Fibroblast of lung (primary cell): ENCODE results near the gene ASZ1. TPM values are rescaled to one million over a fixed set of nuclear protein-coding genes. Genes with fewer than 3 reads are reported as not detected.

Experiments
- DNase-seq, 2 donors: peaks; one replicate each; pipeline versions ENCODE4 v3.0.0 to v3.0.0-alpha.2; 2010; ENCODE audit warnings: low read depth in 2 of 2
- H2AFZ ChIP-seq: 2 replicates; pipeline ENCODE4 v1.5.1; 2012; ENCODE audit warnings: low read length, control low read depth, inconsistent platforms
- H3K27ac ChIP-seq: 2 replicates; pipeline ENCODE4 v1.5.1; 2011; ENCODE audit warnings: low read length, control low read depth; ENCODE audit not compliant: insufficient read depth
- H3K27me3 ChIP-seq: 2 replicates; pipeline ENCODE4 v1.5.1; 2011; ENCODE audit warnings: mild to moderate bottlenecking, low read length; ENCODE audit not compliant: control insufficient read depth, insufficient read depth
- H3K36me3 ChIP-seq: 2 replicates; pipeline ENCODE4 v1.5.1; 2011; ENCODE audit warnings: low read length; ENCODE audit not compliant: control insufficient read depth, insufficient read depth
- H3K4me1 ChIP-seq: 2 replicates; pipeline ENCODE4 v1.5.1; 2011; ENCODE audit warnings: low read length; ENCODE audit not compliant: control insufficient read depth, insufficient read depth; ENCODE audit errors: extremely low read depth
- H3K4me2 ChIP-seq: 2 replicates; pipeline ENCODE4 v1.5.1; 2011; ENCODE audit warnings: low read length, control low read depth; ENCODE audit not compliant: insufficient read depth; ENCODE audit errors: extremely low read depth
- H3K4me3 ChIP-seq, 4 experiments: fragments of 200-600 bp in 1 of 4; sonication (generic) in 1 of 4; replicated peaks in 1 of 4; 2 replicates each; pipeline ENCODE4 v1.5.1; 2011 to 2016; ENCODE audit warnings: low read length in 4 of 4, low read depth in 3 of 4, mild to moderate bottlenecking in 3 of 4, control low read depth in 2 of 4, inconsistent platforms in 1 of 4, mixed read lengths in 1 of 4; ENCODE audit not compliant: insufficient read depth in 1 of 4; ENCODE audit errors: control extremely low read depth in 1 of 4
- H3K79me2 ChIP-seq: 2 replicates; pipeline ENCODE4 v1.5.1; 2012; ENCODE audit warnings: mild to moderate bottlenecking, low read length, inconsistent platforms; ENCODE audit not compliant: control insufficient read depth, insufficient read depth
- H3K9ac ChIP-seq: 2 replicates; pipeline ENCODE4 v1.5.1; 2011; ENCODE audit warnings: mild to moderate bottlenecking, low read length, control low read depth; ENCODE audit not compliant: insufficient read depth
- H3K9me3 ChIP-seq: 2 replicates; pipeline ENCODE4 v1.5.1; 2012; ENCODE audit warnings: low read depth, low read length; ENCODE audit not compliant: control insufficient read depth, insufficient read depth
- H4K20me1 ChIP-seq: 2 replicates; pipeline ENCODE4 v1.5.1; 2011; ENCODE audit warnings: low read length; ENCODE audit not compliant: control insufficient read depth, insufficient read depth; ENCODE audit errors: extremely low read depth
- CTCF ChIP-seq, 2 donors: IDR thresholded peaks in 1 of 2; conservative IDR thresholded peaks in 1 of 2; 1 replicate in 1 of 2; 2 replicates in 1 of 2; pipeline ENCODE4 v1.5.1; 2011 to 2012; ENCODE audit warnings: low read length in 2 of 2, control low read depth in 1 of 2, inconsistent platforms in 1 of 2, low read depth in 1 of 2, mild to moderate bottlenecking in 1 of 2
- EZH2 ChIP-seq: IDR thresholded peaks from 2 replicates; pipeline ENCODE4 v1.5.1; 2012; ENCODE audit warnings: low read length, control low read depth, mild to moderate bottlenecking; ENCODE audit errors: missing control alignments
- polyA plus RNA-seq, 2 donors: library from polyadenylated mRNA; depleted of rRNA in 1 of 2; stranded (reverse) in 1 of 2; unstranded in 1 of 2; fragments of >200 nt; gene quantifications; 2 replicates each; pipeline ENCODE4 v1.2.1, GENCODE V29; 2011 to 2012; ENCODE audit warnings: missing spikeins in 1 of 2
- total RNA-seq: library from RNA; depleted of rRNA; stranded (reverse); fragments of >200 nt; gene quantifications from 2 replicates; pipeline ENCODE4 v1.2.1, GENCODE V29; 2014

Gene ASZ1
- total and polyA plus RNA-seq, 2 donors (not counting 1 experiment from before 2014, with no cell fraction given) = 0.03 TPM; not detected in 1

- no peak overlapping the region for H2AFZ ChIP-seq
- no peak for DNase-seq
- H3K4me1 ChIP-seq = no peaks in the 10 kb centered on the region
- no peaks in the 10 kb centered on the region for H4K20me1 ChIP-seq
- no peaks in the 10 kb centered on the region for H3K27me3 ChIP-seq
- no peaks in the 10 kb centered on the region for H3K36me3 ChIP-seq
- no peak overlapping the region for H3K4me3 ChIP-seq
- H3K4me2 ChIP-seq = no peak overlapping the region
- H3K9me3 ChIP-seq = no peaks in the 10 kb centered on the region
- no peaks in the 10 kb centered on the region for H3K79me2 ChIP-seq
- TF ChIP-seq CTCF (conservative IDR thresholded peaks at IDR 0.05 in 1 of 2, IDR thresholded peaks at IDR 0.05 in 1 of 2; ENCODE audit: low read depth in 1 of 2, low read length in 2 of 2) (no peak), EZH2 (no peak)
- H3K27ac ChIP-seq = no peak overlapping the region
- no peak overlapping the region for H3K9ac ChIP-seq
Observed at GRCh38 chr7:117412390-117412789, 14.9 kb downstream of the ASZ1 start.

- Histone ChIP-seq H3K4me1 (no peaks in the 10 kb centered on the region), H3K4me3 (no peak overlapping the region), H3K4me2 (no peak overlapping the region), H3K27me3 (no peaks in the 10 kb centered on the region), H4K20me1 (no peaks in the 10 kb centered on the region), H3K36me3 (no peaks in the 10 kb centered on the region), H3K9ac (no peak overlapping the region), H2AFZ (no peak overlapping the region), H3K79me2 (no peaks in the 10 kb centered on the region), H3K9me3 (no peaks in the 10 kb centered on the region), H3K27ac (no peak overlapping the region)
- no peak for TF ChIP-seq EZH2
- TF ChIP-seq CTCF (conservative IDR thresholded peaks at IDR 0.05 in 1 of 2, IDR thresholded peaks at IDR 0.05 in 1 of 2; ENCODE audit: low read depth in 1 of 2, low read length in 2 of 2) = no peak
- DNase-seq = no peak
Observed at GRCh38 chr7:117411539-117411938, 15.8 kb downstream of the ASZ1 start.

- Histone ChIP-seq H2AFZ (no peak overlapping the region), H4K20me1 (no peaks in the 10 kb centered on the region), H3K27ac (no peak overlapping the region)
Observed at GRCh38 chr7:117408831-117409230, 18.5 kb downstream of the ASZ1 start.

More at GRCh38 chr7:117408831-117409230, 18.5 kb downstream of the ASZ1 start:
- H3K27me3 ChIP-seq = no peaks in the 10 kb centered on the region
- no peak overlapping the region for H3K9ac ChIP-seq
- DNase-seq = no peak
- H3K4me3 ChIP-seq = no peak overlapping the region
- TF ChIP-seq EZH2 (no peak), CTCF (conservative IDR thresholded peaks at IDR 0.05 in 1 of 2, IDR thresholded peaks at IDR 0.05 in 1 of 2; ENCODE audit: low read depth in 1 of 2, low read length in 2 of 2) (no peak)
- no peak overlapping the region for H3K4me2 ChIP-seq
- no peaks in the 10 kb centered on the region for H3K4me1 ChIP-seq
- H3K9me3 ChIP-seq = no peaks in the 10 kb centered on the region
- H3K79me2 ChIP-seq = no peaks in the 10 kb centered on the region
- H3K36me3 ChIP-seq = no peaks in the 10 kb centered on the region
